ENCODE results near the gene GALNT10. TPM values are rescaled to one million over a fixed set of nuclear protein-coding genes. Genes with fewer than 3 reads are reported as not detected.

Gene GALNT10
- total and polyA plus RNA-seq, 2 of the 4 experiments (the other 2 are of a cell fraction): 46.2 to 67.0 TPM

GRCh38 chr5:154287136-154287535, 96.6 kb downstream of the GALNT10 start:
- Histone ChIP-seq H4K91ac (ENCODE audit: insufficient read depth, low read depth, low read length) (no peak overlapping the region), H3K27ac (ENCODE audit: insufficient read depth, low read length) (no peak overlapping the region), H3K9ac (ENCODE audit: low read depth, low read length) (no peak overlapping the region), H3K4me2 (ENCODE audit: low read depth, low read length) (no peak overlapping the region), H2BK120ac (ENCODE audit: low read depth, low read length) (peak overlapping the region; percentile 85; the same call in 1 of the 2 replicates), H3K23ac (ENCODE audit: low read depth, low read length) (peak overlapping the region; percentile 52; the same call in 1 of the 2 replicates), H3K79me1 (ENCODE audit: low read depth in 1 of 2, low read length in 2 of 2) (peaks cover 30 to 74% of the 10 kb centered on the region in 2 experiments), H3K4ac (ENCODE audit: low read depth, low read length) (peak overlapping the region; percentile 86; the same call in 1 of the 2 replicates), H4K5ac (ENCODE audit: low read depth, low read length) (no peak overlapping the region), H3K56ac (ENCODE audit: extremely low read depth, insufficient read depth, low read length) (no peak overlapping the region), H3K4me1 (ENCODE audit: control insufficient read depth, insufficient read depth, low read length) (peaks cover 18% of the 10 kb centered on the region), H3K9me1 (ENCODE audit: insufficient read depth, low read length) (peaks cover 19% of the 10 kb centered on the region), H2BK20ac (ENCODE audit: low read depth, low read length) (peak overlapping the region; percentile 68; the same call in 1 of the 2 replicates), H3K14ac (replicated peaks; ENCODE audit: low read depth, low read length) (no peak overlapping the region), H3K9me3 (ENCODE audit: control insufficient read depth, insufficient read depth, low read length) (no peaks in the 10 kb centered on the region), H3K18ac (ENCODE audit: low read depth, low read length) (no peak overlapping the region), H3K4me3 (ENCODE audit: insufficient read depth, low read depth, low read length) (no peak overlapping the region), H2BK5ac (ENCODE audit: low read depth, low read length, poor library complexity, severe bottlenecking) (peak overlapping the region; percentile 91), H2AK5ac (ENCODE audit: low read depth, low read length) (peak overlapping the region; percentile 96; the same call in 1 of the 2 replicates), H2BK15ac (ENCODE audit: low read depth, low read length) (peak overlapping the region; percentile 97; the same call in 1 of the 3 replicates), H3K36me3 (ENCODE audit: control insufficient read depth, insufficient read depth, low read length) (no peaks in the 10 kb centered on the region), H2AFZ (replicated peaks; ENCODE audit: low read length, poor library complexity) (no peak overlapping the region), H4K8ac (ENCODE audit: low read depth in 2 of 2, low read length in 2 of 2) (peak overlapping the region; percentile 80 to 83; a peak in 3 of 4 replicates), H2AK9ac (replicated peaks; ENCODE audit: low read depth, low read length, poor library complexity) (no peak overlapping the region), H4K20me1 (ENCODE audit: insufficient read depth, low read length) (0 out of 2 replicates have a peak, but pooled peaks cover 3% of the 10 kb centered on the region), H3K27me3 (ENCODE audit: control insufficient read depth, insufficient read depth, low read length) (no peaks in the 10 kb centered on the region)
- intact Hi-C loops (cut with micrococcal nuclease) (loop anchor here (2.0 to 5.0 kb wide), 2 partner anchors 80 to 90 kb away; no protein-coding TSS in a partner anchor), dilution Hi-C loops (cut with HindIII; ENCODE audit: low sequenced_read_pairs, unreplicated experiment) (no loop called here), in situ Hi-C loops (cut with MboI; ENCODE audit: low sequenced_read_pairs) (no loop called here)
- ChIA-PET CTCF (interaction anchor here (1.4 kb wide), 2 partner anchors 21 to 90 kb away, joined by 3 to 5 read pairs; no protein-coding TSS in a partner anchor), POLR2A (ENCODE audit: unreplicated experiment) (no interaction called here)
- no TSS peak for BruUV-seq (replicated peaks)
- no peak for TF ChIP-seq NFE2L2 (IDR thresholded peaks at IDR 0.05; ENCODE audit: low read depth, low read length)
- TF ChIP-seq SMC3 (IDR thresholded peaks at IDR 0.05; ENCODE audit: low read depth, low read length): peak; percentile 4; the same call in 1 of the 2 replicates
- TF ChIP-seq CTCF (conservative IDR thresholded peaks at IDR 0.05; ENCODE audit: low read depth, low read length): no peak
- TF ChIP-seq MAFK (IDR thresholded peaks at IDR 0.05; ENCODE audit: low read depth, low read length): no peak
- TF ChIP-seq RAD21 (IDR thresholded peaks at IDR 0.05; ENCODE audit: low read length): no peak
- no peak for TF ChIP-seq BHLHE40 (IDR thresholded peaks at IDR 0.05; ENCODE audit: low read depth, low read length)
- no peak for TF ChIP-seq CHD1 (IDR thresholded peaks at IDR 0.05; ENCODE audit: low read depth, low read length)
- TF ChIP-seq MAZ (IDR thresholded peaks at IDR 0.05; ENCODE audit: borderline replicate concordance, low read depth, low read length): no peak
- TF ChIP-seq MXI1 (IDR thresholded peaks at IDR 0.05; ENCODE audit: borderline replicate concordance, low read depth, low read length): no peak
- no peak for TF ChIP-seq ELK1 (IDR thresholded peaks at IDR 0.05; ENCODE audit: borderline replicate concordance, low read depth, low read length)
- no peak for TF ChIP-seq RCOR1 (IDR thresholded peaks at IDR 0.05; ENCODE audit: insufficient replicate concordance, low read length)
- no peak for TF ChIP-seq USF2 (IDR thresholded peaks at IDR 0.05; ENCODE audit: low read depth, low read length)
- TF ChIP-seq CEBPB (IDR thresholded peaks at IDR 0.05; ENCODE audit: low read depth, low read length): peak; percentile 19; the same call in 1 of the 2 replicates
- TF ChIP-seq RFX5 (IDR thresholded peaks at IDR 0.05; ENCODE audit: low read depth, low read length): no peak
- no peak for TF ChIP-seq POLR2A (IDR thresholded peaks at IDR 0.05; ENCODE audit: low read depth, low read length)
- TF ChIP-seq FOS (IDR thresholded peaks at IDR 0.05; ENCODE audit: low read depth, low read length): peak; percentile 40; the same call in 1 of the 2 replicates
- DNase-seq (peak; percentile 87), ATAC-seq (ENCODE audit: low read depth) (peak; percentile 69)
- 0% methylated on average over 2 of the region's 5 CpGs; no CpG with 5 or more reads in 1 of the 2 experiments for WGBS, 2 experiments (ENCODE audit: extremely low coverage in 2 of 2, insufficient read length in 1 of 2)

Data from IMR-90 (cell line).